ENCODE results near the gene LZTR1. TPM values are rescaled to one million over a fixed set of nuclear protein-coding genes. Genes with fewer than 3 reads are reported as not detected.

LZTR1 gene
- total RNA-seq, 1 experiment from 2014 or later: 40.2 TPM

GRCh38 chr22:21014202-21014725 is 32.2 kb downstream of the LZTR1 start:
- TF ChIP-seq CTCF (IDR thresholded peaks at IDR 0.05) (no peak), SIN3A (IDR thresholded peaks at IDR 0.05; ENCODE audit: borderline replicate concordance, insufficient read depth, low read depth, low read length) (no peak), POLR2AphosphoS5 (IDR thresholded peaks at IDR 0.05; ENCODE audit: low read depth, low read length) (no peak), REST (IDR thresholded peaks at IDR 0.05; ENCODE audit: insufficient read depth in 1 of 2, low read depth in 2 of 2, low read length in 1 of 2) (no peak), TCF7L2 (IDR thresholded peaks at IDR 0.05; ENCODE audit: low read depth, low read length) (no peak)
- Histone ChIP-seq H3K9me3 (ENCODE audit: control insufficient read depth, insufficient read depth, low read depth, low read length) (no peaks in the 10 kb centered on the region), H3K4me1 (ENCODE audit: control insufficient read depth, insufficient read depth, low read length) (peaks cover 12% of the 10 kb centered on the region), H3K27ac (ENCODE audit: low read length) (peak overlapping the region; percentile 65; the same call in 1 of the 2 replicates), H3K27me3 (ENCODE audit: control insufficient read depth, insufficient read depth, low read length) (no peaks in the 10 kb centered on the region), H3K36me3 (ENCODE audit: control insufficient read depth, insufficient read depth, low read length) (no peaks in the 10 kb centered on the region), H3K4me3 (ENCODE audit: low read depth in 2 of 2, low read length in 2 of 2) (peak overlapping the region; percentile 65 to 73)
- ATAC-seq (peak; percentile 95), DNase-seq (ENCODE audit: low read depth, low spot score) (no peak)
- intact Hi-C loops (cut with micrococcal nuclease; ENCODE audit: unreplicated experiment) (no loop called here), in situ Hi-C loops (cut with HindIII; ENCODE audit: low pct_unique_long_range_greater_than_20kb, low sequenced_read_pairs) (no loop called here)
- no TSS peak for BruUV-seq (replicated peaks)
- ChIA-PET POLR2A (no interaction called here), CTCF (no interaction called here)

GRCh38 chr22:21014726-21015465 is 32.8 kb downstream of the LZTR1 start, which contains the start of gene P2RX6:
P2RX6 (plus strand) TSS chr22:21015165; CDS start chr22:21015175, 10 bp downstream.
- in situ Hi-C loops (cut with HindIII; ENCODE audit: low pct_unique_long_range_greater_than_20kb, low sequenced_read_pairs): no loop called here
- Histone ChIP-seq H3K4me1 (ENCODE audit: control insufficient read depth, insufficient read depth, low read length) (peaks cover 12% of the 10 kb centered on the region), H3K4me3 (ENCODE audit: low read depth in 2 of 2, low read length in 2 of 2) (peak within 1 kb of the TSS; percentile 65 to 73), H3K27me3 (ENCODE audit: control insufficient read depth, insufficient read depth, low read length) (no peaks in the 10 kb centered on the region), H3K36me3 (ENCODE audit: control insufficient read depth, insufficient read depth, low read length) (no peaks in the 10 kb centered on the region), H3K27ac (ENCODE audit: low read length) (peak within 1 kb of the TSS; percentile 65), H3K9me3 (ENCODE audit: control insufficient read depth, insufficient read depth, low read depth, low read length) (no peaks in the 10 kb centered on the region)
- TF ChIP-seq SIN3A (IDR thresholded peaks at IDR 0.05; ENCODE audit: borderline replicate concordance, insufficient read depth, low read depth, low read length) (no peak), CTCF (IDR thresholded peaks at IDR 0.05) (no peak), POLR2AphosphoS5 (IDR thresholded peaks at IDR 0.05; ENCODE audit: low read depth, low read length) (no peak), TCF7L2 (IDR thresholded peaks at IDR 0.05; ENCODE audit: low read depth, low read length) (no peak), REST (IDR thresholded peaks at IDR 0.05; ENCODE audit: insufficient read depth in 1 of 2, low read depth in 2 of 2, low read length in 1 of 2) (no peak)
- ATAC-seq (peak; percentile 60), DNase-seq (ENCODE audit: low read depth, low spot score) (no peak)
- BruUV-seq (replicated peaks): no TSS peak
- CTCF ChIA-PET: no interaction called here
- POLR2A ChIA-PET: interaction anchor here (0.6 kb wide), 2 partner anchors 9 to 11 kb away, joined by 5 to 6 read pairs; no protein-coding TSS in a partner anchor
- intact Hi-C loops (cut with micrococcal nuclease; ENCODE audit: unreplicated experiment): no loop called here

Measured in Panc1 (cell line).